H1 (cell line): ENCODE results near the gene TCF4. TPM values are rescaled to one million over a fixed set of nuclear protein-coding genes. Genes with fewer than 3 reads are reported as not detected.

Experiments
- CTCF ChIA-PET: fragments of 300-600 bp; sonication (Branson Sonifier 250); formaldehyde crosslinking; loops from one replicate; lab custom pipeline; 2021; ENCODE audit not compliant: partially characterized antibody; lab: Charles Lee
- POLR2A ChIA-PET: fragments of 300-600 bp; sonication (Branson Sonifier 250); formaldehyde crosslinking; loops from one replicate; lab custom pipeline; 2021; ENCODE audit warnings: inconsistent platforms; ENCODE audit not compliant: partially characterized antibody; lab: Charles Lee
- DNase-seq, 2 experiments: peaks; one replicate each; pipeline versions ENCODE4 v3.0.0 to v3.0.0-alpha.2; 2010 to 2022; ENCODE audit warnings: low spot score in 2 of 2, low read depth in 1 of 2, mixed read lengths in 1 of 2
- FAIRE-seq: peaks from 2 replicates; lab custom pipeline; 2011; peaks lifted over from hg19 to GRCh38; lab: Jason Lieb, UNC
- H2AFZ ChIP-seq: 2 replicates; pipeline ENCODE4 v1.8.1; 2012; ENCODE audit warnings: low read length, inconsistent platforms
- H2AK5ac ChIP-seq: 2 replicates; pipeline ENCODE4 v1.6.1; 2013; ENCODE audit warnings: low read depth, low read length
- H2BK120ac ChIP-seq: replicated peaks from 2 replicates; pipeline ENCODE3; 2013; ENCODE audit warnings: low read depth, low read length, inconsistent platforms
- H2BK12ac ChIP-seq: 2 replicates; pipeline ENCODE4 v1.6.1; 2013; ENCODE audit warnings: low read depth, low read length
- H2BK15ac ChIP-seq: 2 replicates; pipeline ENCODE4 v1.6.1; 2013; ENCODE audit warnings: low read length
- H2BK20ac ChIP-seq: 2 replicates; pipeline ENCODE4 v1.6.1; 2013; ENCODE audit warnings: low read length
- H2BK5ac ChIP-seq: 2 replicates; pipeline ENCODE4 v1.6.1; 2013; ENCODE audit warnings: low read depth, low read length
- H3K14ac ChIP-seq: 2 replicates; pipeline ENCODE4 v1.6.1; 2013; ENCODE audit warnings: inconsistent platforms; ENCODE audit not compliant: insufficient read length
- H3K18ac ChIP-seq: 2 replicates; pipeline ENCODE4 v1.6.1; 2013; ENCODE audit warnings: low read length; ENCODE audit errors: extremely low read depth
- H3K23ac ChIP-seq: 2 replicates; pipeline ENCODE4 v1.6.1; 2013; ENCODE audit warnings: inconsistent platforms; ENCODE audit not compliant: insufficient read length
- H3K23me2 ChIP-seq: 2 replicates; pipeline ENCODE4 v1.6.1; 2013; ENCODE audit warnings: low read depth, low read length
- H3K27ac ChIP-seq: 2 replicates; pipeline ENCODE4 v1.6.1; 2011; ENCODE audit warnings: low read depth, low read length, inconsistent platforms
- H3K27me3 ChIP-seq, 4 experiments: replicated peaks in 1 of 4; 1 replicate in 1 of 4; 2 replicates in 3 of 4; pipeline versions ENCODE4 v1.6.1 to v1.8.1; 2011 to 2013; ENCODE audit warnings: low read length in 3 of 4, mild to moderate bottlenecking in 3 of 4, inconsistent platforms in 2 of 4, mixed read lengths in 2 of 4, moderate library complexity in 1 of 4; ENCODE audit not compliant: control insufficient read depth in 3 of 4, insufficient read depth in 3 of 4; ENCODE audit errors: extremely low read depth in 1 of 4
- H3K36me3 ChIP-seq, 4 experiments: 2 replicates each; pipeline versions ENCODE4 v1.6.1 to v1.8.1; 2011 to 2013; ENCODE audit warnings: mild to moderate bottlenecking in 4 of 4, low read length in 3 of 4, moderate library complexity in 2 of 4, control low read depth in 1 of 4, inconsistent platforms in 1 of 4; ENCODE audit not compliant: insufficient read depth in 4 of 4, control insufficient read depth in 2 of 4
- H3K4ac ChIP-seq: replicated peaks from 2 replicates; pipeline ENCODE3; 2013; ENCODE audit warnings: low read length, low read depth, mixed read lengths, inconsistent platforms; ENCODE audit not compliant: insufficient read length
- H3K4me1 ChIP-seq, 4 experiments: replicated peaks in 1 of 4; 1 replicate in 1 of 4; 2 replicates in 3 of 4; pipeline versions ENCODE4 v1.6.1 to v1.8.1; 2011 to 2013; ENCODE audit warnings: low read length in 3 of 4, inconsistent platforms in 2 of 4, mixed read lengths in 1 of 4; ENCODE audit not compliant: insufficient read depth in 4 of 4, control insufficient read depth in 3 of 4
- H3K4me2 ChIP-seq, 2 experiments: 2 replicates each; pipeline versions ENCODE4 v1.6.1 to v1.8.1; 2011 to 2013; ENCODE audit warnings: low read depth in 2 of 2, low read length in 2 of 2, control low read depth in 1 of 2, inconsistent platforms in 1 of 2, mild to moderate bottlenecking in 1 of 2; ENCODE audit not compliant: insufficient read depth in 1 of 2
- H3K4me3 ChIP-seq, 4 experiments: fragments of 200-600, 300-600 bp in 1 of 4; sonication (generic), shearing (Covaris generic), sonication (Bioruptor Twin) in 1 of 4; 2 replicates each; pipeline versions ENCODE4 v1.5.1 to v1.8.1; 2011 to 2016; ENCODE audit warnings: low read length in 4 of 4, low read depth in 3 of 4, control low read depth in 2 of 4, inconsistent platforms in 2 of 4, mild to moderate bottlenecking in 2 of 4, mixed read lengths in 1 of 4, moderate library complexity in 1 of 4; ENCODE audit not compliant: insufficient read depth in 2 of 4; ENCODE audit errors: extremely low read depth in 1 of 4
- H3K56ac ChIP-seq: replicated peaks from 2 replicates; pipeline ENCODE3; 2013; ENCODE audit warnings: low read depth, mild to moderate bottlenecking, mixed read lengths, low read length, inconsistent platforms; ENCODE audit not compliant: insufficient read length
- H3K79me1 ChIP-seq: 2 replicates; pipeline ENCODE4 v1.6.1; 2013; ENCODE audit warnings: low read depth, low read length, control low read depth
- H3K79me2 ChIP-seq, 2 experiments: 2 replicates each; pipeline versions ENCODE4 v1.6.1 to v1.8.1; 2012 to 2013; ENCODE audit warnings: low read length in 2 of 2, mild to moderate bottlenecking in 2 of 2, inconsistent platforms in 1 of 2; ENCODE audit not compliant: insufficient read depth in 2 of 2, control insufficient read depth in 1 of 2
- H3K9ac ChIP-seq, 4 experiments: replicated peaks in 1 of 4; 1 replicate in 1 of 4; 2 replicates in 3 of 4; pipeline versions ENCODE4 v1.6.1 to v1.8.1; 2011 to 2013; ENCODE audit warnings: low read depth in 3 of 4, low read length in 3 of 4, control low read depth in 2 of 4, mild to moderate bottlenecking in 2 of 4, moderate library complexity in 2 of 4, inconsistent platforms in 1 of 4; ENCODE audit errors: extremely low read depth in 1 of 4
- H3K9me3 ChIP-seq, 2 experiments: 2 replicates each; pipeline versions ENCODE4 v1.6.1 to v1.8.1; 2012 to 2013; ENCODE audit warnings: mild to moderate bottlenecking in 2 of 2, moderate library complexity in 2 of 2, control low read depth in 1 of 2, inconsistent platforms in 1 of 2, low read depth in 1 of 2, low read length in 1 of 2, mixed read lengths in 1 of 2; ENCODE audit not compliant: insufficient read depth in 2 of 2
- H4K20me1 ChIP-seq, 2 experiments: replicated peaks in 1 of 2; 2 replicates each; pipeline versions ENCODE3 to v1.8.1; 2011 to 2013; ENCODE audit warnings: inconsistent platforms in 2 of 2, low read length in 2 of 2, mild to moderate bottlenecking in 1 of 2; ENCODE audit not compliant: insufficient read depth in 2 of 2, control insufficient read depth in 1 of 2
- H4K5ac ChIP-seq: 2 replicates; pipeline ENCODE4 v1.6.1; 2013; ENCODE audit warnings: low read length, low read depth, mixed read lengths, inconsistent platforms; ENCODE audit not compliant: insufficient read length
- H4K8ac ChIP-seq: 2 replicates; pipeline ENCODE4 v1.8.0; 2013; ENCODE audit warnings: mild to moderate bottlenecking, moderate library complexity, low read length, inconsistent platforms; ENCODE audit not compliant: insufficient read depth; ENCODE audit errors: extremely low read depth
- H4K91ac ChIP-seq: replicated peaks from 2 replicates; pipeline ENCODE3; 2013; ENCODE audit warnings: low read length, mixed read lengths, inconsistent platforms; ENCODE audit not compliant: insufficient read length
- CTBP2 ChIP-seq: IDR thresholded peaks from 2 replicates; pipeline ENCODE4 v1.7.0; 2011; ENCODE audit warnings: borderline replicate concordance, mild to moderate bottlenecking, moderate library complexity, mixed read lengths, low read length; ENCODE audit not compliant: insufficient read depth, insufficient read length
- CTCF ChIP-seq, 3 experiments: IDR thresholded peaks; 1 replicate in 2 of 3; 2 replicates in 1 of 3; pipeline versions ENCODE4 v1.5.1 to v1.6.1; 2011; ENCODE audit warnings: low read length in 3 of 3, mild to moderate bottlenecking in 3 of 3, inconsistent platforms in 2 of 3, low read depth in 1 of 3, moderate library complexity in 1 of 3; ENCODE audit not compliant: insufficient read depth in 1 of 3; ENCODE audit errors: control extremely low read depth in 1 of 3
- HDAC6 ChIP-seq: IDR thresholded peaks from one replicate; pipeline ENCODE4 v1.7.1; 2012; ENCODE audit warnings: low read depth, mild to moderate bottlenecking, inconsistent platforms, low read length, moderate library complexity
- USF2 ChIP-seq: IDR thresholded peaks from 2 replicates; pipeline ENCODE4 v1.6.1; 2011; ENCODE audit warnings: low read length, improper control_type of control experiment
- WGBS, 2 experiments: shearing (Covaris generic) in 1 of 2; methylation state at CpG; one replicate each; pipeline versions ENCODE4 v1.1.6 to v1.1.7; 2013 to 2015; ENCODE audit warnings: low lambda C conversion rate in 2 of 2, mixed read lengths in 2 of 2, inconsistent platforms in 1 of 2, low coverage in 1 of 2, missing lambda C conversion rate in 1 of 2; ENCODE audit not compliant: insufficient replicate concordance in 2 of 2, insufficient coverage in 1 of 2, insufficient read length in 1 of 2; ENCODE audit errors: extremely low coverage in 1 of 2, missing lambda C conversion rate in 1 of 2; 5-methylcytosine and 5-hydroxymethylcytosine counted together
- polyA plus RNA-seq, 7 experiments: library from polyadenylated mRNA; depleted of rRNA in 3 of 7; stranded (reverse) in 5 of 7; unstranded in 2 of 7; fragments of >200 nt in 5 of 7; fragments of 200-250 nt in 2 of 7; gene quantifications; 1 replicate in 5 of 7; 2 replicates in 1 of 7; 4 replicates in 1 of 7; pipeline versions ENCODE4 v1.2.1 to v1.2.3, GENCODE V29; 2011 to 2013; ENCODE audit warnings: missing spikeins in 2 of 7, mixed read lengths in 2 of 7
- total RNA-seq: library from RNA; stranded (reverse); fragmentation: NEBNext Ultra II Directional; extraction: Animal tissue kit (Norgen Biotek cat#: 25700); gene quantifications from 2 replicates; pipeline ENCODE4 v1.2.1, GENCODE V29; 2021

TCF4 gene
- total and polyA plus RNA-seq, 2 of the 8 experiments (the other 6 are each of a cell fraction or from before 2014, with no cell fraction given): 59.3 to 118 TPM

GRCh38 chr18:55300421-55300935 is 287.5 kb downstream of the TCF4 start:
- peak; percentile 78 for FAIRE-seq
- Histone ChIP-seq H3K4me1 (peaks cover 13 to 31% (median 26%) of the 10 kb centered on the region in 4 experiments), H2BK20ac (no peak overlapping the region), H2AK5ac (peak overlapping the region; percentile 56; the same call in 1 of the 2 replicates), H3K9me3 (no peaks in the 10 kb centered on the region), H4K5ac (peak overlapping the region; percentile 11), H4K8ac (peak overlapping the region; percentile 69; the same call in 1 of the 2 replicates), H3K4me2 (peak overlapping the region; percentile 29 to 67), H3K56ac (no peak overlapping the region), H2AFZ (no peak overlapping the region), H3K23ac (no peak overlapping the region), H3K4ac (no peak overlapping the region), H3K14ac (no peak overlapping the region), H2BK15ac (peak overlapping the region; percentile 23; the same call in 1 of the 2 replicates), H3K36me3 (no peaks in the 10 kb centered on the region), H3K27ac (peak overlapping the region; percentile 29; the same call in 1 of the 2 replicates), H3K79me1 (no peaks in the 10 kb centered on the region), H3K18ac (peak overlapping the region; percentile 64), H3K9ac (no peak overlapping the region), H3K23me2 (no peaks in the 10 kb centered on the region), H3K79me2 (peaks cover 0 to 44% of the 10 kb centered on the region in 2 experiments; a peak in 2 of 4 replicates), H2BK5ac (peak overlapping the region; percentile 18), H2BK12ac (peak overlapping the region; percentile 52; the same call in 1 of the 2 replicates), H4K91ac (peak overlapping the region; percentile 78), H3K27me3 (no peaks in the 10 kb centered on the region), H2BK120ac (peak overlapping the region; percentile 40), H4K20me1 (peaks cover 0 to 6% of the 10 kb centered on the region in 2 experiments), H3K4me3 (peak overlapping the region in 1 of 4 experiments; percentile 23; a peak in 1 of 8 replicates)
- ChIA-PET POLR2A (interaction anchor here (1.5 kb wide), 1 partner anchor 22 kb away, joined by 5 read pairs; no protein-coding TSS in a partner anchor), CTCF (interaction anchor here (0.9 to 1.7 kb wide), 5 partner anchors 12 to 72 kb away, joined by 3 to 7 read pairs (median 3); no protein-coding TSS in a partner anchor)
- DNase-seq: no peak
- TF ChIP-seq CTCF (IDR thresholded peaks at IDR 0.05; ENCODE audit: control extremely low read depth in 1 of 3, insufficient read depth in 1 of 3, low read depth in 1 of 3, low read length in 3 of 3): no peak
- no peak for TF ChIP-seq CTBP2
- no peak for TF ChIP-seq USF2
- no peak for TF ChIP-seq HDAC6
- 74% methylated on average over 10 of the region's 11 CpGs; no CpG with 5 or more reads in 1 of the 2 experiments for WGBS, 2 experiments
